ENCODE data around the gene SORCS2. TPM values are rescaled to one million over a fixed set of nuclear protein-coding genes. Genes with fewer than 3 reads are reported as not detected.

The SORCS2 gene
- total and polyA plus RNA-seq, 2 of the 13 experiments (the other 11 are each of a cell fraction or from before 2014, with no cell fraction given), result 0.82 to 1.0 TPM

- Histone ChIP-seq H4K20me1 (ENCODE audit: insufficient read depth, low read length) (peaks cover 3% of the 10 kb centered on the region; the same call in 1 of the 2 replicates), H3K4me3 (replicated peaks in 1 of 3; ENCODE audit: insufficient read depth in 1 of 3, low read depth in 2 of 3, low read length in 3 of 3) (no peak overlapping the region), H2AFZ (ENCODE audit: low read length) (no peak overlapping the region), H3K4me1 (ENCODE audit: insufficient read depth, low read length) (no peaks in the 10 kb centered on the region), H3K79me2 (ENCODE audit: insufficient read depth, low read length) (no peaks in the 10 kb centered on the region), H3K4me2 (ENCODE audit: low read depth, low read length) (no peak overlapping the region), H3K36me3 (replicated peaks in 1 of 2; ENCODE audit: control insufficient read depth in 1 of 2, insufficient read depth in 2 of 2, low read length in 2 of 2) (no peaks in the 10 kb centered on the region), H3K9me3 (ENCODE audit: low read length) (no peaks in the 10 kb centered on the region), H3K27ac (ENCODE audit: extremely low read length, insufficient read depth, low read length) (no peak overlapping the region), H3K27me3 (ENCODE audit: control insufficient read depth in 1 of 2, insufficient read depth in 2 of 2, low read length in 2 of 2) (peaks cover 18 to 78% of the 10 kb centered on the region in 2 experiments), H3K9ac (ENCODE audit: insufficient read depth, low read depth, low read length) (no peak overlapping the region)
- DNase-seq (ENCODE audit: low spot score), result no peak
- TF ChIP-seq ZMAT3 (CRISPR knock-in tag; conservative IDR thresholded peaks at IDR 0.05) (no peak), ZNF629 (CRISPR knock-in tag; conservative IDR thresholded peaks at IDR 0.05) (0 out of 2 replicates have a peak, but pooled peaks have one; percentile 33)
- WGBS (ENCODE audit: low lambda C conversion rate), result 42% methylated on average over 15 of the region's 26 CpGs
- ATAC-seq, result no peak
- no peak for FAIRE-seq
- intact Hi-C loops (cut with micrococcal nuclease; ENCODE audit: unreplicated experiment), result no loop called here
- ChIA-PET POLR2A (no interaction called here), CTCF (ENCODE audit: low intra/inter-chr PET ratio, low total read pairs) (no interaction called here)
- in situ Hi-C loops (cut with HindIII; ENCODE audit: extremely low pct_ligation_motif_present, low pct_unique_long_range_greater_than_20kb), result no loop called here
- no TSS peak for BruUV-seq (replicated peaks)
Observed at GRCh38 chr4:7299908-7300710, 107.8 kb downstream of the SORCS2 start.

- WGBS (ENCODE audit: low lambda C conversion rate), result 38% methylated on average over 5 of the region's 8 CpGs
- H3K27me3 ChIP-seq (ENCODE audit: control insufficient read depth in 1 of 2, insufficient read depth in 2 of 2, low read length in 2 of 2), result peaks cover 21 to 81% of the 10 kb centered on the region in 2 experiments
- no peak overlapping the region for H2AFZ ChIP-seq (ENCODE audit: low read length)
- no TSS peak for BruUV-seq (replicated peaks)
- H3K4me2 ChIP-seq (ENCODE audit: low read depth, low read length), result no peak overlapping the region
- H4K20me1 ChIP-seq (ENCODE audit: insufficient read depth, low read length), result peaks cover under 1% of the 10 kb centered on the region; the same call in 1 of the 2 replicates
- no peak for DNase-seq (ENCODE audit: low spot score)
- H3K4me1 ChIP-seq (ENCODE audit: insufficient read depth, low read length), result no peaks in the 10 kb centered on the region
- H3K36me3 ChIP-seq (replicated peaks in 1 of 2; ENCODE audit: control insufficient read depth in 1 of 2, insufficient read depth in 2 of 2, low read length in 2 of 2), result no peaks in the 10 kb centered on the region
- H3K27ac ChIP-seq (ENCODE audit: extremely low read length, insufficient read depth, low read length), result no peak overlapping the region
- CTCF ChIA-PET (ENCODE audit: low intra/inter-chr PET ratio, low total read pairs), result no interaction called here
- in situ Hi-C loops (cut with HindIII; ENCODE audit: extremely low pct_ligation_motif_present, low pct_unique_long_range_greater_than_20kb) (no loop called here), intact Hi-C loops (cut with micrococcal nuclease; ENCODE audit: unreplicated experiment) (no loop called here)
- H3K9me3 ChIP-seq (ENCODE audit: low read length), result no peaks in the 10 kb centered on the region
- ATAC-seq, result no peak
- FAIRE-seq, result no peak
- H3K4me3 ChIP-seq (replicated peaks in 1 of 3; ENCODE audit: insufficient read depth in 1 of 3, low read depth in 2 of 3, low read length in 3 of 3), result no peak overlapping the region
- H3K79me2 ChIP-seq (ENCODE audit: insufficient read depth, low read length), result no peaks in the 10 kb centered on the region
- POLR2A ChIA-PET, result no interaction called here
- H3K9ac ChIP-seq (ENCODE audit: insufficient read depth, low read depth, low read length), result no peak overlapping the region
- no peak for TF ChIP-seq ETV5 (CRISPR knock-in tag; IDR thresholded peaks at IDR 0.05; ENCODE audit: borderline replicate concordance)
- no peak for TF ChIP-seq HES4 (CRISPR knock-in tag; IDR thresholded peaks at IDR 0.05; ENCODE audit: borderline replicate concordance)
- no peak for TF ChIP-seq ZNF891 (CRISPR knock-in tag; IDR thresholded peaks at IDR 0.05)
- TF ChIP-seq U2AF2 (IDR thresholded peaks at IDR 0.05; ENCODE audit: low read depth, low read length), result no peak
- TF ChIP-seq ATF6 (CRISPR knock-in tag; conservative IDR thresholded peaks at IDR 0.05), result no peak
- TF ChIP-seq CEBPG (CRISPR knock-in tag; IDR thresholded peaks at IDR 0.05), result no peak
- no peak for TF ChIP-seq ELF3 (CRISPR knock-in tag; IDR thresholded peaks at IDR 0.05)
- no peak for TF ChIP-seq ZFAT (CRISPR knock-in tag; conservative IDR thresholded peaks at IDR 0.05)
- no peak for TF ChIP-seq ZKSCAN5 (CRISPR knock-in tag; IDR thresholded peaks at IDR 0.05)
- TF ChIP-seq NFIB (CRISPR knock-in tag; IDR thresholded peaks at IDR 0.05; ENCODE audit: borderline replicate concordance), result no peak
- no peak for TF ChIP-seq XBP1 (CRISPR knock-in tag; IDR thresholded peaks at IDR 0.05)
- no peak for TF ChIP-seq ZNF562 (CRISPR knock-in tag; IDR thresholded peaks at IDR 0.05; ENCODE audit: borderline replicate concordance)
- no peak for TF ChIP-seq ZSCAN12 (CRISPR knock-in tag; IDR thresholded peaks at IDR 0.05)
- TF ChIP-seq, protein P1, sequence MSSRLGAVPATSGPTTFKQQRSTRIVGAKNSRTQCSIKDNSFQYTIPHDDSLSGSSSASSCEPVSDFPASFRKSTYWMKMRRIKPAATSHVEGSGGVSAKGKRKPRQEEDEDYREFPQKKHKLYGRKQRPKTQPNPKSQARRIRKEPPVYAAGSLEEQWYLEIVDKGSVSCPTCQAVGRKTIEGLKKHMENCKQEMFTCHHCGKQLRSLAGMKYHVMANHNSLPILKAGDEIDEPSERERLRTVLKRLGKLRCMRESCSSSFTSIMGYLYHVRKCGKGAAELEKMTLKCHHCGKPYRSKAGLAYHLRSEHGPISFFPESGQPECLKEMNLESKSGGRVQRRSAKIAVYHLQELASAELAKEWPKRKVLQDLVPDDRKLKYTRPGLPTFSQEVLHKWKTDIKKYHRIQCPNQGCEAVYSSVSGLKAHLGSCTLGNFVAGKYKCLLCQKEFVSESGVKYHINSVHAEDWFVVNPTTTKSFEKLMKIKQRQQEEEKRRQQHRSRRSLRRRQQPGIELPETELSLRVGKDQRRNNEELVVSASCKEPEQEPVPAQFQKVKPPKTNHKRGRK (CRISPR knock-in tag; IDR thresholded peaks at IDR 0.05), result no peak
- no peak for TF ChIP-seq KLF12 (CRISPR knock-in tag; IDR thresholded peaks at IDR 0.05; ENCODE audit: borderline replicate concordance)
Observed at GRCh38 chr4:7300711-7301095, 108.4 kb downstream of the SORCS2 start.
